Spleen (tissue), 11 donors: ENCODE results near the gene ETFDH. TPM values are rescaled to one million over a fixed set of nuclear protein-coding genes. Genes with fewer than 3 reads are reported as not detected.

Experiments
- DNase-seq: peaks from one replicate; pipeline ENCODE4 v3.0.0-alpha.2; 2020
- H3K27ac ChIP-seq, 8 donors: fragments of 200-600 bp; sonication (generic) in 7 of 8; 1 replicate in 4 of 8; 2 replicates in 4 of 8; pipeline versions ENCODE4 v1.5.0 to v1.8.0; 2016 to 2021; ENCODE audit warnings: inconsistent platforms in 4 of 8, mild to moderate bottlenecking in 4 of 8, moderate library complexity in 1 of 8
- H3K27me3 ChIP-seq, 7 donors: fragments of 200-600 bp; sonication (generic) in 6 of 7; replicated peaks in 1 of 7; 1 replicate in 4 of 7; 2 replicates in 3 of 7; pipeline versions ENCODE4 v1.5.0 to v1.8.0; 2016 to 2021; ENCODE audit warnings: inconsistent platforms in 3 of 7, mild to moderate bottlenecking in 1 of 7
- H3K36me3 ChIP-seq, 6 donors: fragments of 200-600 bp; sonication (generic) in 5 of 6; 1 replicate in 4 of 6; 2 replicates in 2 of 6; pipeline versions ENCODE4 v1.5.0 to v1.8.0; 2016 to 2021; ENCODE audit warnings: inconsistent platforms in 2 of 6
- H3K4me1 ChIP-seq, 6 donors: fragments of 200-600 bp; sonication (generic) in 5 of 6; 1 replicate in 3 of 6; 2 replicates in 3 of 6; pipeline versions ENCODE4 v1.5.0 to v1.8.0; 2016 to 2021; ENCODE audit warnings: inconsistent platforms in 3 of 6
- H3K4me3 ChIP-seq, 8 donors: fragments of 200-600 bp; sonication (generic) in 7 of 8; 1 replicate in 4 of 8; 2 replicates in 4 of 8; pipeline versions ENCODE4 v1.5.0 to v1.8.0; 2016 to 2021; ENCODE audit warnings: inconsistent platforms in 4 of 8, mild to moderate bottlenecking in 4 of 8, moderate library complexity in 2 of 8
- H3K9me3 ChIP-seq, 8 donors: fragments of 200-600 bp; sonication (generic) in 7 of 8; 1 replicate in 4 of 8; 2 replicates in 4 of 8; pipeline versions ENCODE4 v1.5.0 to v1.8.0; 2016 to 2021; ENCODE audit warnings: inconsistent platforms in 4 of 8
- POLR2A ChIP-seq, 3 donors: fragments of 450-650 bp; IDR thresholded peaks; one replicate each; pipeline ENCODE4 v1.5.1; 2017; ENCODE audit warnings: antibody characterized with exemption in 3 of 3, mild to moderate bottlenecking in 1 of 3
- POLR2AphosphoS5 ChIP-seq, 3 donors: sonication (generic); formaldehyde crosslinking; IDR thresholded peaks; one replicate each; pipeline ENCODE4 v1.5.1; 2017; ENCODE audit warnings: antibody characterized with exemption in 3 of 3
- WGBS, 5 donors: extraction: QIAGEN DNeasy Blood & Tissue Kit in 3 of 5; methylation state at CpG; one replicate each; pipeline versions ENCODE4 v1.1.5 to v1.1.7; 2013 to 2018; 5-methylcytosine and 5-hydroxymethylcytosine counted together
- intact Hi-C: fragments of 100-400 bp; cut with DNase I; formaldehyde crosslinking; loops from one replicate; pipeline ENCODE4 v1.15.0; 2023; ENCODE audit warnings: low total_unique reads
- polyA plus RNA-seq, 3 donors: library from polyadenylated mRNA; stranded (reverse); fragments of 200-250 nt; gene quantifications; one replicate each; pipeline ENCODE4 v1.2.1, GENCODE V29; 2013
- small RNA-seq, 4 donors: library from RNA; depleted of rRNA; stranded (forward); fragments of <200 nt; gene quantifications; one replicate each; pipeline ENCODE3, GENCODE V24; 2016
- total RNA-seq, 7 donors: library from RNA; depleted of rRNA in 3 of 7; stranded (reverse); fragments of >200 nt in 3 of 7; fragmentation: NEBNext Ultra II Directional in 4 of 7; extraction: Animal tissue kit (Norgen Biotek cat#: 25700) in 4 of 7; gene quantifications; one replicate each; pipeline versions ENCODE4 v1.1.0 to v1.2.1, GENCODE V29; 2016 to 2021
- TF ChIP-seq, protein P1 (sequence below), 11 experiments: fragments of 200-600 bp in 7 of 11; fragments of 450-650 bp in 4 of 11; sonication (generic) in 4 of 11; IDR thresholded peaks in 8 of 11; conservative IDR thresholded peaks in 3 of 11; 1 replicate in 7 of 11; 2 replicates in 4 of 11; pipeline versions ENCODE4 v1.4.0 to v1.8.0; 2016 to 2021; ENCODE audit warnings: antibody characterized with exemption in 11 of 11, inconsistent platforms in 4 of 11, mild to moderate bottlenecking in 1 of 11
- donor health status: healthy with polysubstance abuse.
- donor health status: DM: no; HTN: no; CAD: no; lungs with moderate emphysema.
- donor health status: DM: no; HTN: no; CAD: no.
- donor health status: Bipolar disorder and iron deficiency.
- donor health status: healthy.
- donor health status: DM: no; HTN: no; CAD: no.
- donor health status: DM: yes; HTN: yes; CAD: no.

The ETFDH gene
- total and polyA plus RNA-seq, 10 donors, result 7.1 to 45.2 (median 24.2) TPM

DNA sequence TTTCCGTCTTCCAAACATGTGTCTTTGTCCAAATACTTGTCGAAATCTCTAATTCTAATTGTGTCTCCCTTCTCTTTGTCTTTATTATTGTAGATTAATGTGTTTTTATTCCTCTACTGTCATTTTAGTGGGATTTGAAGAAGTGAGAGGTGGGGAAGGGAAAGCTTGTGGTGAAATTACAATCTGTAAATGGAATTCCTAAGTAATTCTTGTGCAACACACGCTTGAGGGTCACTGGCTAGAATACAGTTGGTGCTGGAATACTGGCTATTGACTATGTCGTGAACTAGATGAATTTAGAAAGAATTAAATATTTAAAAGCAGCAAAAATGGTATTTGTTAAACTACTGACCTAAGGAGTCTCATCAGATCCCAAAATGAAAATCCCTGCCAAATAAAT, 86.0 kb downstream of the ETFDH start:
- TF ChIP-seq, protein P1, sequence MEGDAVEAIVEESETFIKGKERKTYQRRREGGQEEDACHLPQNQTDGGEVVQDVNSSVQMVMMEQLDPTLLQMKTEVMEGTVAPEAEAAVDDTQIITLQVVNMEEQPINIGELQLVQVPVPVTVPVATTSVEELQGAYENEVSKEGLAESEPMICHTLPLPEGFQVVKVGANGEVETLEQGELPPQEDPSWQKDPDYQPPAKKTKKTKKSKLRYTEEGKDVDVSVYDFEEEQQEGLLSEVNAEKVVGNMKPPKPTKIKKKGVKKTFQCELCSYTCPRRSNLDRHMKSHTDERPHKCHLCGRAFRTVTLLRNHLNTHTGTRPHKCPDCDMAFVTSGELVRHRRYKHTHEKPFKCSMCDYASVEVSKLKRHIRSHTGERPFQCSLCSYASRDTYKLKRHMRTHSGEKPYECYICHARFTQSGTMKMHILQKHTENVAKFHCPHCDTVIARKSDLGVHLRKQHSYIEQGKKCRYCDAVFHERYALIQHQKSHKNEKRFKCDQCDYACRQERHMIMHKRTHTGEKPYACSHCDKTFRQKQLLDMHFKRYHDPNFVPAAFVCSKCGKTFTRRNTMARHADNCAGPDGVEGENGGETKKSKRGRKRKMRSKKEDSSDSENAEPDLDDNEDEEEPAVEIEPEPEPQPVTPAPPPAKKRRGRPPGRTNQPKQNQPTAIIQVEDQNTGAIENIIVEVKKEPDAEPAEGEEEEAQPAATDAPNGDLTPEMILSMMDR (IDR thresholded peaks at IDR 0.05 in 8 of 11, conservative IDR thresholded peaks at IDR 0.05 in 3 of 11), result no peak
- TF ChIP-seq POLR2A (IDR thresholded peaks at IDR 0.05) (no peak), POLR2AphosphoS5 (IDR thresholded peaks at IDR 0.05) (no peak)
- no peak overlapping the region for H3K27ac ChIP-seq
- H3K4me3 ChIP-seq, result no peak overlapping the region
- peaks cover 0 to 45% (median 0%) of the 10 kb centered on the region in 7 donors for H3K27me3 ChIP-seq
- H3K9me3 ChIP-seq, result peaks cover 0 to 16% (median 2%) of the 10 kb centered on the region in 8 donors
- H3K36me3 ChIP-seq, result no peaks in the 10 kb centered on the region
- intact Hi-C loops, result no loop called here
- 69 to 89% (median 77%) methylated on average over 4 of the region's 4 CpGs for WGBS, 5 donors
- no peaks in the 10 kb centered on the region for H3K4me1 ChIP-seq
- DNase-seq, result no peak

DNA sequence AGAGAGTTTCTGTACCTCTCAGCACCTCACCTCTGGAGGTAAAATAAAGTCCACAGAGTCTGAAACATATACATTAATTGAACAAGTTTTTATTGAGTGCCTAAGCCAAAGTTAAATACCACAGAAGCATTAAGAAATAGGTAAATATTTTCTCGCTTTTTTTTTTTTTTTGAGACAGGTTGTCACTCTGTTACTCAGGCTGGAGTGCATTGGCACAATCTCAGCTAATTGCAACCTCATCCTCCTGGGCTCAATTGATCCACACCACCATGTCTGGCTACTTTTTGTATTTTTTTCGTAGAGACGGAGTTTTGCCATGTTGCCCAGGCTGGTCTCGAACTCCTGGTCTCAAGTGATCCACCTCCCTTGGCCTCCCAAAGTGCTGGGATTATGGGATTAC, 86.6 kb downstream of the ETFDH start:
- H3K4me1 ChIP-seq, result no peaks in the 10 kb centered on the region
- TF ChIP-seq, protein P1 (IDR thresholded peaks at IDR 0.05 in 8 of 11, conservative IDR thresholded peaks at IDR 0.05 in 3 of 11), result no peak
- no peak for TF ChIP-seq POLR2AphosphoS5 (IDR thresholded peaks at IDR 0.05)
- no peak for TF ChIP-seq POLR2A (IDR thresholded peaks at IDR 0.05)
- 89 to 96% (median 93%) methylated on average over 4 of the region's 4 CpGs for WGBS, 5 donors

More for the DNA sequence above, 86.6 kb downstream of the ETFDH start:
- no peaks in the 10 kb centered on the region for H3K36me3 ChIP-seq
- no peak overlapping the region for H3K4me3 ChIP-seq
- H3K27me3 ChIP-seq, result peaks cover 0 to 51% (median 0%) of the 10 kb centered on the region in 7 donors
- intact Hi-C loops, result no loop called here
- DNase-seq, result no peak
- peaks cover 0 to 16% (median 2%) of the 10 kb centered on the region in 8 donors for H3K9me3 ChIP-seq
- H3K27ac ChIP-seq, result no peak overlapping the region

Small RNA genes lying within 50 kb of the gene (small RNA-seq; reads per million reads assigned to genes)
- gene RF00012, result 0 reads per million in 4 donors

Other genes with a start within 250 kb of the ETFDH start
- gene RXFP1, start 150.4 kb upstream of the ETFDH start, total RNA-seq, result under 1 TPM in 5 of 7 donors, not detected in 2; 0.12 to 0.39 (median 0.23) TPM
- gene RXFP1, start 150.4 kb upstream of the ETFDH start, polyA plus RNA-seq, result under 1 TPM; 0.03 to 0.08 (median 0.04) TPM
- 1 to 10 TPM; 2.6 to 7.4 (median 3.7) TPM for gene C4orf46, start 409 bp upstream of the ETFDH start, total RNA-seq
- 1 to 10 TPM; 1.9 to 3.9 (median 3.3) TPM for gene C4orf46, start 409 bp upstream of the ETFDH start, polyA plus RNA-seq
- gene PPID, start 51.1 kb downstream of the ETFDH start, total RNA-seq, result 10 to 100 TPM; 16.5 to 31.5 (median 18.4) TPM
- 10 to 100 TPM; 14.3 to 24.1 (median 22.5) TPM for gene PPID, start 51.1 kb downstream of the ETFDH start, polyA plus RNA-seq
- gene FNIP2, start 96.7 kb downstream of the ETFDH start, total RNA-seq, result 10 to 100 TPM; 25.0 to 59.1 (median 42.5) TPM
- gene FNIP2, start 96.7 kb downstream of the ETFDH start, polyA plus RNA-seq, result 1 to 10 TPM; 2.4 to 9.8 (median 3.7) TPM